ENCODE data around the gene UXT. TPM values are rescaled to one million over a fixed set of nuclear protein-coding genes. Genes with fewer than 3 reads are reported as not detected.

Gene UXT
- total RNA-seq, 1 donor from 2014 or later, result 178 TPM

GRCh38 chrX:47662144-47662657, 3.2 kb upstream of the UXT start:
- TF ChIP-seq CTCF (conservative IDR thresholded peaks at IDR 0.05; ENCODE audit: low read depth, low read length), result no peak
- H3K4me3 ChIP-seq (ENCODE audit: low read depth, low read length), result no peak overlapping the region
- peak; percentile 73 for DNase-seq (ENCODE audit: low read depth)

DNA sequence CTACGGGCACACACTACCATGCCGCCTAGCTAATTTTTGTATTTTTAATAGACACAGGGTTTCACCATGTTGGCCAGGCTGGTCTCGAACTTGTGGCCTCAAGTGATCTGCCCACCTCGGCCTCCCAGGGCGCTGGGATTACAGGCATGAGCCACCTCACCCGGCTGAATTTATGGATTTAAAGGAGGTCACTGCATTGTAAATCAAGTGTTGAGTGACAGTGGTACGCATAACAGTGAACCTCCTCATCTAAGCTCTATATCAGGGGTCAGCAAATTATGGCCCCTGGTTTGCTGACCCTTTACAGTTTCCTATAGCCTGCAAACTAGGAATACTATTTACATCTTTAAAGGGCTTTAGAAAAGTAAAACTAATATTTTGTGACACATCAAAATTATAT, 2.6 kb upstream of the UXT start:
- no peak for DNase-seq (ENCODE audit: low read depth)
- H3K4me3 ChIP-seq (ENCODE audit: low read depth, low read length), result no peak overlapping the region
- TF ChIP-seq CTCF (conservative IDR thresholded peaks at IDR 0.05; ENCODE audit: low read depth, low read length), result no peak

DNA sequence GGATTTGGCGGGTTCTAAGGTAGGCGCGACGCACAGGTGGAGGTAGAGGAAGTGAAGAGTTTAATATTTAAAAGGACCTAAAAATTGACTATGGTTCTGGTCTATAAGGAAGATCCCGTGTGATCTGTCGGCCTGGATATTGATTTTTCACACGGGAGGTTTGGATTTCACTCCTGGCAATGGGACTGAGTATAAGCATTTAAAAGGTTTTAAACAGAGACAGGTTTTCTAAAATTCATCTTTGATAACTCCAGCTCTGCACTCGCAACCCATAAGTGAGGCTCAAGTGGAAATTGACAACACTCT, 394 bp upstream of the UXT start:
- H3K4me3 ChIP-seq (ENCODE audit: low read depth, low read length), result peak overlapping the region; percentile 73
- TF ChIP-seq CTCF (conservative IDR thresholded peaks at IDR 0.05; ENCODE audit: low read depth, low read length), result no peak
- no peak for DNase-seq (ENCODE audit: low read depth)

DNA sequence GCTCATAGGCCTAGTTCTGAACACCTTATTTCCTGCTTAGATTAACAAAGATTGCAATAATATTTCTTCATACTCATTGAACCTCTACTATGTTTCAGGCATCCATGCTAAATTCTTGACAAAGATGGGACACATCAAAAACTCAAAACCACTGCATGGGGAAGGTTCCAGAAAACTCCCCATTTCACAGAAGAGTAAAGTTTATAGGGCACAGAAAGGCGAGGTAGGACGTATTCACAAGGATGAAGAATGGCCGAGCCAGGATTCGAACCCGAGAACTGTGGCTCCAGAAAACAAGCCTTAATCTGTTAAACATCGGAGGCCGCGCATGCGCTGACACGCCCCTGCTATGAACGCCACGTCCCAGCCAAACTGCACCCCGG, 688 bp downstream of the UXT start:
- DNase-seq (ENCODE audit: low read depth), result no peak
- peak overlapping the region; percentile 73 for H3K4me3 ChIP-seq (ENCODE audit: low read depth, low read length)
- no peak for TF ChIP-seq CTCF (conservative IDR thresholded peaks at IDR 0.05; ENCODE audit: low read depth, low read length)

DNA sequence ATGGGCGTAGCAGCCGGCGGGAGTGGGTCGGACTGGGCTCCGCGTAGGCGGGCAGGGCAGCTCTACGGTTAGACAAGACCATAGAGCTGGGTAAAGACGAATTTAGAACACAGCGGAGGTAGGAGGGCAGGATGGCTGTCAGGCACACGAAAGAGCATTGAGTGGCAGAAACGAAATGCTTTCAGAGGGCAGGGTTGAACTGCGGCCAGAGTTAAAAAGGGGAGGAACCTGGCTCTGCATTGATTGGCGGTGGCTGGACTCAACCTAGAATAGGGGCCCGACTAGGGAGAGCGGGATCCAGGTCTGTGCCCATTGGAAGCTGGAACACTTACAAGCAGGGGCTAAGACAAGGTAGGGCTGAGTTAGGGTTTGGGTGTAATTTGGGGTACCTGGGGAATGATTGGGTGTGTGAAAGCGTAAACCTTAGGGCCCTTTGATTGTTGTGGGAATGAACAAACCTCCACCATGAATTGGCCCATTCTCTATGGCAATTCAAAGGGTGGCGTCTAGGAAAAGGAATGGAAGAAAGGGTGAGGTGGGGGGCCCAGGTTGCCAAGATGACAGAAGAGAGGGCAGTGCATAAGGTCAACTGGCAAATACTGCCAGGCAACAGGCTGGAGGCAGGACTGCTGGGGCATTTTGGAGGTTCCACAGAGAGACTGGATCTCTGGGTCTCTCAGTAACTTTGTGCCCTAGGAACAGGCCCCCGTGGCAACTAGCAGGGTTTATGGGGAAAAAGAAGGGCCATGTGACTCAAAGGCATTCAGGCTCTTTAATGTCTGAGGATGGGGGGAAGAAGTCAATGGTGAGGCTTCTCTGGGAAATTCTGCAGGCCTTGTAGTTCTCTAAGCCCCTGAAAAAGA, 7.7 kb downstream of the UXT start:
- no peak for TF ChIP-seq CTCF (conservative IDR thresholded peaks at IDR 0.05; ENCODE audit: low read depth, low read length)
- H3K4me3 ChIP-seq (ENCODE audit: low read depth, low read length), result peak overlapping the region; percentile 54
- DNase-seq (ENCODE audit: low read depth), result no peak

DNA sequence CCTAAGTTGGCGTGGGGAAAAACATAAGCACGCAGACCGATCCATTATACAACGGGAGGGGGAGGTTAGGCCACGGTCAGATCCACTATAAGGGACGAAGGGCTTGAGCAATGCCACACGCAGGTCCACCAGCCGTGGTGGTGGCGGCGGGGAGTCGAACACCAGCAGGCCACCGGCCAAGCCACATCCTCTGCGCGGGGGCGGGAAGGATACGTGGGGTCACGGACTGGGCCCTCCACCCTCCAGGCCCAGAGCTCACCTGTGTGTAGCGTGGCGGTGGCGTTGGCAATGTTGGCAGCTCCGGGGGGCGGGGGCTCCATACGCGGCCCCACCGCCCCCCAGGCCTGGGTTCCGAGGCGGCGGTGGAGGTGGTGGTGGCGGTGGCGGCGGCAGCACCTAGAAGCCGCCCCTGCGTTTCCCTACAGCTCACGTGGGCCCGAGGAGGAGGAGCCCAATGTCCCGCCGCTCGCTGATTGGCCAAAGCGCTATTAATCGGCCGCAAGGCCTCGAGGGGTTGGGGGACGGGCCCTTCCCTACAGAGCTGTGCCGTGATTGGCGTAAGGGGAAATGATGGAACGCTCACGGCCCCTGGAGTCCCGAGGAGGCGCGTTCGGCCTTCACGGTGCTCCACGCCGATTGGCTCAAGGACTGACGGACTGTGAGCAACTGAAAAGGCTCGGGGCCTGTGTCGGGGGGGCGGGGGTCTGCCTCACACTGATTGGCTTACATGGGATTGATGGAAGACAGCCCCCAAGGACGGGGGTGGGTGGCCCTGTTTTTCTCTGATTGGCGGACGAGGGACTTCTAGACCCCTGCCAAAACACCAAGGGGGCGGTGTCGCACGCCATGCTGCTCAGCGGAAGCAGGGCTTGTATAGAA, 8.6 kb downstream of the UXT start, which contains the start of gene ELK1:
TSS of gene ELK1 (minus strand) at position 400 of the 879 bp plus-strand sequence. CDS start 9,122 bp downstream, outside the sequence.
- TF ChIP-seq CTCF (conservative IDR thresholded peaks at IDR 0.05; ENCODE audit: low read depth, low read length), result no peak
- DNase-seq (ENCODE audit: low read depth), result peak; percentile 60
- H3K4me3 ChIP-seq (ENCODE audit: low read depth, low read length), result peak within 1 kb of the TSS; percentile 73

Data from epithelial cell of proximal tubule (primary cell).